ENCODE measurements around the gene ZCCHC9.
"Not testable (repeated sequence)": the region's sequence is repeated elsewhere in the genome, so short reads cannot be mapped to it uniquely, and the experiment has no call there.

ZCCHC9 gene

GRCh38 chr5:81334304-81335061, 33.1 kb downstream of the ZCCHC9 start:
- Histone ChIP-seq H3K79me2 (ENCODE audit: insufficient read depth, low read depth) (no peaks in the 10 kb centered on the region), H3K9ac (no peak overlapping the region), H3K27ac (no peak overlapping the region), H2AFZ (ENCODE audit: low read depth) (no peak overlapping the region), H3K27me3 (ENCODE audit: insufficient read depth, low read depth) (no peaks in the 10 kb centered on the region), H3K4me3 (IDR thresholded peaks at IDR 0.05; ENCODE audit: insufficient read depth, low read depth, low read length) (no peak overlapping the region), H3K4me1 (ENCODE audit: low read depth, poor library complexity, severe bottlenecking) (no peaks in the 10 kb centered on the region), H4K20me1 (ENCODE audit: insufficient read depth) (no peaks in the 10 kb centered on the region), H3K36me3 (ENCODE audit: insufficient read depth) (no peaks in the 10 kb centered on the region), H3K4me2 (no peak overlapping the region)
- no peak for TF ChIP-seq CTCF (conservative IDR thresholded peaks at IDR 0.05; ENCODE audit: low read depth, low read length)

DNA sequence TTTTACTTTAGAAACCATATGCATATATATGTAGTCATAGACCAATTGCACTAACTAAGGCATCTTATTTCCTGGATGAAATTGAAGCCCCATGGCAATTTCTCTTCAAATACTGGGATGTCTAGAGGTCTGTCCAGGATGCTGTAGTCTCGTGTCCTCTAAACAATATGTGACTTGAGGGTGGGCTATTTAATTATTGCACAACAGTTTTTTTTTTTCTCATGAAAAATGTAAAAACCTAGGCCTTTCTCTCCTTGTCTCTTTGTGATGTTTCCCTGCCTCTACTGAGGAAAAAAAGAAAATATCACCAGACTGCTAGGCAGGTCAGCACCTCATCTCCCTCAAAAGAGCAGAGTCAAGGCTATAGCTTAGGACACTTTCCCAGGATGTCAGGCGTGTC, 34.6 kb downstream of the ZCCHC9 start:
- H3K36me3 ChIP-seq (ENCODE audit: insufficient read depth): no peaks in the 10 kb centered on the region
- no peak overlapping the region for H3K4me2 ChIP-seq
- no peak for TF ChIP-seq CTCF (conservative IDR thresholded peaks at IDR 0.05; ENCODE audit: low read depth, low read length)
- H3K27ac ChIP-seq: no peak overlapping the region
- H3K9ac ChIP-seq: no peak overlapping the region
- H3K4me1 ChIP-seq (ENCODE audit: low read depth, poor library complexity, severe bottlenecking): no peaks in the 10 kb centered on the region
- no peak overlapping the region for H3K4me3 ChIP-seq (IDR thresholded peaks at IDR 0.05; ENCODE audit: insufficient read depth, low read depth, low read length)
- no peaks in the 10 kb centered on the region for H4K20me1 ChIP-seq (ENCODE audit: insufficient read depth)
- H2AFZ ChIP-seq (ENCODE audit: low read depth): no peak overlapping the region
- H3K27me3 ChIP-seq (ENCODE audit: insufficient read depth, low read depth): no peaks in the 10 kb centered on the region
- no peaks in the 10 kb centered on the region for H3K79me2 ChIP-seq (ENCODE audit: insufficient read depth, low read depth)

- Histone ChIP-seq H3K9ac (no peak overlapping the region), H3K27me3 (ENCODE audit: insufficient read depth, low read depth) (no peaks in the 10 kb centered on the region), H3K4me3 (IDR thresholded peaks at IDR 0.05; ENCODE audit: insufficient read depth, low read depth, low read length) (no peak overlapping the region), H3K79me2 (ENCODE audit: insufficient read depth, low read depth) (no peaks in the 10 kb centered on the region), H3K4me1 (ENCODE audit: low read depth, poor library complexity, severe bottlenecking) (no peaks in the 10 kb centered on the region), H3K4me2 (no peak overlapping the region), H3K27ac (no peak overlapping the region), H4K20me1 (ENCODE audit: insufficient read depth) (no peaks in the 10 kb centered on the region), H2AFZ (ENCODE audit: low read depth) (no peak overlapping the region), H3K36me3 (ENCODE audit: insufficient read depth) (no peaks in the 10 kb centered on the region)
- TF ChIP-seq CTCF (conservative IDR thresholded peaks at IDR 0.05; ENCODE audit: low read depth, low read length): no peak
These were observed 35.2 kb downstream of the ZCCHC9 start for GRCh38 chr5:81336556-81336955.

- TF ChIP-seq CTCF (conservative IDR thresholded peaks at IDR 0.05; ENCODE audit: low read depth, low read length): no peak
- Histone ChIP-seq H3K27me3 (ENCODE audit: insufficient read depth, low read depth) (no peaks in the 10 kb centered on the region), H3K27ac (no peak overlapping the region), H3K36me3 (ENCODE audit: insufficient read depth) (no peaks in the 10 kb centered on the region), H3K4me1 (ENCODE audit: low read depth, poor library complexity, severe bottlenecking) (no peaks in the 10 kb centered on the region), H3K79me2 (ENCODE audit: insufficient read depth, low read depth) (no peaks in the 10 kb centered on the region), H3K4me2 (no peak overlapping the region), H2AFZ (ENCODE audit: low read depth) (no peak overlapping the region), H3K4me3 (IDR thresholded peaks at IDR 0.05; ENCODE audit: insufficient read depth, low read depth, low read length) (no peak overlapping the region), H4K20me1 (ENCODE audit: insufficient read depth) (no peaks in the 10 kb centered on the region), H3K9ac (no peak overlapping the region)
These were observed 36.4 kb downstream of the ZCCHC9 start for GRCh38 chr5:81337803-81338202.

DNA sequence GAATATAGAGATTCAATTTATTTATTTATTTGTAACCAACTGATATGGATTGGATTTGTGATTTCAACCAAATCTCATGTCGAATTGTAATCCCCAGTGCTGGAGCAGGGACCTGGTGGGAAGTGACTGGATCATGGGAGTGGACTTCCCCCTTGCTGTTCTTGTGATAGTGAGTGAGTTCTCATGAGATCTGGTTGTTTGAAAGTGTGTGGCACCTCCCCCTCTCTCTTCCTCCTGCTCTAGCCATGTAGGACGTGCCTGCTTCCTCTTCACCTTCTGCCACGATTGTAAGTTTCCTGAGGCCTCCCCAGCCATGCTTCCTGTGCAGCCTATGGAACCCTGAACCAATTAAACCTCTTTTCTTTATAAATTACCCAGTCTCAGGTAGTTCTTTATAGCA, 36.8 kb downstream of the ZCCHC9 start:
- not testable (repeated sequence) for H3K79me2 ChIP-seq (ENCODE audit: insufficient read depth, low read depth); H3K27me3 ChIP-seq (ENCODE audit: insufficient read depth, low read depth); H3K4me3 ChIP-seq (IDR thresholded peaks at IDR 0.05; ENCODE audit: insufficient read depth, low read depth, low read length); H3K36me3 ChIP-seq (ENCODE audit: insufficient read depth); H3K9ac ChIP-seq; H3K4me2 ChIP-seq; H3K4me1 ChIP-seq (ENCODE audit: low read depth, poor library complexity, severe bottlenecking); H4K20me1 ChIP-seq (ENCODE audit: insufficient read depth); H2AFZ ChIP-seq (ENCODE audit: low read depth); H3K27ac ChIP-seq

All from KMS-11 (cell line).